Endodermal cell (in vitro differentiated cells): ENCODE data around the gene PMFBP1. TPM values are rescaled to one million over a fixed set of nuclear protein-coding genes. Genes with fewer than 3 reads are reported as not detected.
"Not testable (repeated sequence)": the region's sequence is repeated elsewhere in the genome, so short reads cannot be mapped to it uniquely, and the experiment has no call there.

ENCODE experiments used
- DNase-seq: peaks from one replicate; pipeline ENCODE4 v3.0.0-alpha.2; 2017
- H3K27ac ChIP-seq: 2 replicates; pipeline ENCODE4 v1.5.1; 2013; ENCODE audit warnings: mild to moderate bottlenecking, low read depth, low read length, moderate library complexity
- H3K27me3 ChIP-seq: 2 replicates; pipeline ENCODE4 v1.6.1; 2013; ENCODE audit warnings: mild to moderate bottlenecking, low read length, moderate library complexity; ENCODE audit not compliant: insufficient read depth, control insufficient read depth, poor library complexity, severe bottlenecking
- H3K36me3 ChIP-seq: 2 replicates; pipeline ENCODE4 v1.7.0; 2013; ENCODE audit warnings: mild to moderate bottlenecking, low read length, moderate library complexity; ENCODE audit not compliant: control insufficient read depth, insufficient read depth
- H3K4me1 ChIP-seq: one replicate; pipeline ENCODE4 v1.7.0; 2013; ENCODE audit warnings: low read length; ENCODE audit not compliant: control insufficient read depth, insufficient read depth
- H3K4me3 ChIP-seq: 2 replicates; pipeline ENCODE4 v1.5.1; 2013; ENCODE audit warnings: mild to moderate bottlenecking, low read length, moderate library complexity
- H3K9ac ChIP-seq: 2 replicates; pipeline ENCODE4 v1.6.1; 2013; ENCODE audit warnings: mild to moderate bottlenecking, low read length, moderate library complexity; ENCODE audit not compliant: poor library complexity, severe bottlenecking; ENCODE audit errors: extremely low read depth
- H3K9me3 ChIP-seq: 2 replicates; pipeline ENCODE4 v1.6.1; 2013; ENCODE audit warnings: mild to moderate bottlenecking, low read length, moderate library complexity; ENCODE audit not compliant: control insufficient read depth
- H3K27ac Mint-ChIP-seq: 2 replicates; pipeline ENCODE4 v1.8.0; 2020; ENCODE audit warnings: mixed read lengths
- H3K27me3 Mint-ChIP-seq: 2 replicates; pipeline ENCODE4 v1.8.0; 2021; ENCODE audit warnings: mild to moderate bottlenecking, mixed read lengths; ENCODE audit not compliant: insufficient read depth
- H3K36me3 Mint-ChIP-seq: 2 replicates; pipeline ENCODE4 v1.8.0; 2020; ENCODE audit warnings: low read depth, mixed read lengths
- H3K4me1 Mint-ChIP-seq: 2 replicates; pipeline ENCODE4 v1.8.0; 2020; ENCODE audit warnings: mixed read lengths
- H3K4me3 Mint-ChIP-seq: 2 replicates; pipeline ENCODE4 v1.8.0; 2020; ENCODE audit warnings: mild to moderate bottlenecking, moderate library complexity, mixed read lengths
- H3K9me3 Mint-ChIP-seq: 2 replicates; pipeline ENCODE4 v1.8.0; 2020; ENCODE audit warnings: mild to moderate bottlenecking, mixed read lengths
- WGBS, 2 experiments: methylation state at CpG; one replicate each; pipeline versions ENCODE4 v1.1.5 to v1.1.7; 2013; ENCODE audit warnings: missing lambda C conversion rate in 2 of 2, mixed read lengths in 1 of 2; ENCODE audit not compliant: insufficient coverage in 1 of 2, insufficient read length in 1 of 2; 5-methylcytosine and 5-hydroxymethylcytosine counted together
- total RNA-seq, 2 donors: library from RNA; stranded (reverse); fragmentation: NEBNext Ultra II Directional in 1 of 2; extraction: Animal tissue kit (Norgen Biotek cat#: 25700) in 1 of 2; gene quantifications; 2 replicates in 1 of 2; 3 replicates in 1 of 2; pipeline ENCODE4 v1.2.1, GENCODE V29; 2021
- TF ChIP-seq, protein P1 (sequence below): fragments of 200-600 bp; sonication (generic); conservative IDR thresholded peaks from 2 replicates; pipeline ENCODE4 v1.5.0; 2021; ENCODE audit warnings: antibody characterized with exemption, mild to moderate bottlenecking

The PMFBP1 gene
- total RNA-seq, 2 donors from 2014 or later = 2.1 to 4.1 TPM

DNA sequence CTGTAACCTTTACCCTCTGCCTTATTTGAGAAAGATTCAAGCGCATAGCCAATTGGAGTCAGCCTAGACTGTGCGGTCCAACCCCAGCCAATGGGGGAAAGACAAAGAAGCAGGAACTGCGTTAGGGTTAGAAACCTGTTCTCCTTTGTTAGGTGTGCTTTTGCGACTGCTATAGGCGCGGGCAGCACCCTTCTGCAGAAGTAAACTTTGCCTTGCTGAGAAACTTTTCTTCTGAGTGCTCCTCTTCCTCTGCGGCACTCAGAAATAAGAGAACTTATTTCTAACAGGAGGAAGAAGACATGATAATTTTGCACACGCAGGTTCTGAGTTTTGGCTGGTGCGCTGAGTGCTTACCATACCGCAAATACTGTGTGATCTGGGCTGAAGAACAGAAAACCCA is 87.5 kb downstream of the PMFBP1 start:
- DNase-seq = no peak
- Histone ChIP-seq H3K27me3 (no peaks in the 10 kb centered on the region), H3K4me3 (no peak overlapping the region), H3K27ac (no peak overlapping the region), H3K9ac (no peak overlapping the region), H3K9me3 (peaks cover 29% of the 10 kb centered on the region), H3K4me1 (no peaks in the 10 kb centered on the region), H3K36me3 (peaks cover 53% of the 10 kb centered on the region)
- H3K4me1 Mint-ChIP-seq = no peaks in the 10 kb centered on the region
- TF ChIP-seq, protein P1, sequence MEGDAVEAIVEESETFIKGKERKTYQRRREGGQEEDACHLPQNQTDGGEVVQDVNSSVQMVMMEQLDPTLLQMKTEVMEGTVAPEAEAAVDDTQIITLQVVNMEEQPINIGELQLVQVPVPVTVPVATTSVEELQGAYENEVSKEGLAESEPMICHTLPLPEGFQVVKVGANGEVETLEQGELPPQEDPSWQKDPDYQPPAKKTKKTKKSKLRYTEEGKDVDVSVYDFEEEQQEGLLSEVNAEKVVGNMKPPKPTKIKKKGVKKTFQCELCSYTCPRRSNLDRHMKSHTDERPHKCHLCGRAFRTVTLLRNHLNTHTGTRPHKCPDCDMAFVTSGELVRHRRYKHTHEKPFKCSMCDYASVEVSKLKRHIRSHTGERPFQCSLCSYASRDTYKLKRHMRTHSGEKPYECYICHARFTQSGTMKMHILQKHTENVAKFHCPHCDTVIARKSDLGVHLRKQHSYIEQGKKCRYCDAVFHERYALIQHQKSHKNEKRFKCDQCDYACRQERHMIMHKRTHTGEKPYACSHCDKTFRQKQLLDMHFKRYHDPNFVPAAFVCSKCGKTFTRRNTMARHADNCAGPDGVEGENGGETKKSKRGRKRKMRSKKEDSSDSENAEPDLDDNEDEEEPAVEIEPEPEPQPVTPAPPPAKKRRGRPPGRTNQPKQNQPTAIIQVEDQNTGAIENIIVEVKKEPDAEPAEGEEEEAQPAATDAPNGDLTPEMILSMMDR = no peak
- no peak overlapping the region for H3K27ac Mint-ChIP-seq
- WGBS, 2 experiments = 94% methylated on average over 10 of the region's 10 CpGs
- H3K36me3 Mint-ChIP-seq = peaks cover 50% of the 10 kb centered on the region
- H3K4me3 Mint-ChIP-seq = no peak overlapping the region
- no peaks in the 10 kb centered on the region for H3K27me3 Mint-ChIP-seq
- peaks cover 17% of the 10 kb centered on the region for H3K9me3 Mint-ChIP-seq

DNA sequence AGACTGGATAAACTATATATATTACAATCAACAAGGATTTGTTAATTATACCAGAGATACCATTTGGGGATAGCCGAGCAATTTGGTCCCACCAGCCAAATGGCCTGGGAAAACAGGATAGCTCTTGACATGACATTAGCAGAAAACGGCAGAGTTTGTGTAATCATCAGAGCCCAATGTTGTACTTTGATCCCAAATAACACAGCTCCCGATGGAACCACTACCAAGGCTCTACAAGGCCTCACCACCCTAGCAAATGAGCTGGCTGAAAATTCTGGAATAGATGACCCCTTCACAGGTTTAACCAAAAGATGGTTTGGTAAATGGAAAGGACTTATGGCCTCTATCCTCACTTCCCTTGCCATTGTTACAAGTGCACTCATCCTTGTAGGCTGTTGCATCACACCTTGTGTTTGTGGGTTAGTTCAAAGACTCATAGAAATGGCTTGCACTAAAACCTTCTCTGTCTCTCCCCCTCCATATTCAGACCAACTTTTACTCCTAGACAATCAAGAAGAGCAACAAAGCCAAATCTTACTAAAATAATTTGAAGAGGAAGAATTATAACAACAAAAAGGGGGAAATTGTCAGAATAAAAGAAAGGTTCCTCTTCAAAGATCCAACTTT is 88.1 kb downstream of the PMFBP1 start:
- Histone ChIP-seq H3K27ac (no peak overlapping the region), H3K9me3 (peaks cover 29% of the 10 kb centered on the region), H3K4me1 (no peaks in the 10 kb centered on the region), H3K36me3 (peaks cover 47% of the 10 kb centered on the region), H3K9ac (no peak overlapping the region), H3K27me3 (no peaks in the 10 kb centered on the region), H3K4me3 (no peak overlapping the region)
- Mint-ChIP-seq H3K4me3 (no peak overlapping the region), H3K36me3 (peaks cover 45% of the 10 kb centered on the region), H3K4me1 (no peaks in the 10 kb centered on the region), H3K9me3 (peaks cover 17% of the 10 kb centered on the region), H3K27me3 (no peaks in the 10 kb centered on the region), H3K27ac (no peak overlapping the region)
- 62 to 67% methylated on average over 3 of the region's 3 CpGs for WGBS, 2 experiments
- DNase-seq = no peak
- TF ChIP-seq, protein P1 = no peak

DNA sequence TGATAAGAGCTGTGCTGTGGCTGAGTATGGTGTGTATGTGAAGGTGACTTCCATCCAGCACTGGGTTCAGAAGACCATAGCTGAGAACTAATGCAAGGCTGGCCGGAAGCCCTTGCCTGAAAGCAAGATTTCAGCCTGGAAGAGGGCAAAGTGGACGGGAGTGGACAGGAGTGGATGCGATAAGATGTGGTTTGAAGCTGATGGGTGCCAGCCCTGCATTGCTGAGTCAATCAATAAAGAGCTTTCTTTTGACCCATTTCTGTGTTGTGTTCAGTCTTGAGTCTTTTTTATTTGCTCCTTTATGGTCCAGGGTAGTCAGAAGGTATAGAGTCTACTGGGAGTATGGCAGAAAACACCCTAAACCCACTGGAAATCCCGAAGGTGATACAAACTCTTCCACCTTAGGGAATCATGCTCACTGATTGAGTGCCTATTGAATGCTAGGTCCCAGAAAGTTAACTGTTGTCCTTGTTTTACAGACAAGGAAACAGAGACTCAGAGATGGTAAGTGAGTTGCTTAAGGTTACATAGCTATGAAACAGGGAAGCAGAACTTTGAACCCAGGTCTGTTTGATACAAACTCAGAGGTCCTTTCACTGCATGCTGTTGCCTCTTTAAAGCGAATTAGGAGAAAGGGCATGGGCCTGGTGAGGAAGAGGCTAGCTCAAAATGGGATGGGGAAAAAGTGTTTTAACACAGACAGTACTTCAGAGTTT is 94.8 kb downstream of the PMFBP1 start:
- 86% methylated on average over 1 of the region's 5 CpGs; no CpG with 5 or more reads in 1 of the 2 experiments for WGBS, 2 experiments
- H3K36me3 Mint-ChIP-seq, H3K36me3 ChIP-seq, DNase-seq, H3K27me3 ChIP-seq, H3K9me3 Mint-ChIP-seq, H3K4me1 ChIP-seq, H3K4me3 ChIP-seq, H3K4me3 Mint-ChIP-seq, H3K27me3 Mint-ChIP-seq, H3K27ac ChIP-seq, H3K27ac Mint-ChIP-seq, H3K9ac ChIP-seq, H3K9me3 ChIP-seq: not testable (repeated sequence)
- peaks cover 24% of the 10 kb centered on the region for H3K4me1 Mint-ChIP-seq

DNA sequence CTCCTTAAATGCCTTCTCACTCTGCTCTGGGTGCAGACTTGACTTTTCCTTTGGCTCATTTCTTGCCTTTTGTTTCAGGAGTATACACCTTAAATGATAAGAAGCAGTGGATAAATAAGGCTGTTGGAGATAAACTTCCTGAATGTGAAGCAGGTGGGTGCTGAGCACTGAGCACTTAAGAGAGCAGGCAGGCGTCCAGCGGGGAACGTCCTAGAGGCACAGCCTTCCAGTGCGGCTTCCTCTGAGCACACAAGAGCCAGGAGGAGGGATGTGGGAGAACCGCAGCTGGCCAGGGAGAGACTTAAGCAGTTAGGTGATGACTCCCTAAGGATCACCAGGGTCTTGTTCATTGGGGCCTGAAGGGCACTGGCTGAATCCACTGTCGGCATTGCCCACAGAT is 96.9 kb downstream of the PMFBP1 start:
- 65% methylated on average over 2 of the region's 6 CpGs; no CpG with 5 or more reads in 1 of the 2 experiments for WGBS, 2 experiments

More for the DNA sequence above, 96.9 kb downstream of the PMFBP1 start:
- not testable (repeated sequence) for H3K4me3 Mint-ChIP-seq, DNase-seq, H3K9me3 ChIP-seq, H3K9me3 Mint-ChIP-seq, H3K27me3 Mint-ChIP-seq, H3K27ac ChIP-seq, H3K27ac Mint-ChIP-seq, H3K27me3 ChIP-seq, H3K4me1 ChIP-seq, H3K9ac ChIP-seq, H3K36me3 ChIP-seq, H3K4me3 ChIP-seq, H3K36me3 Mint-ChIP-seq
- peaks cover 24% of the 10 kb centered on the region for H3K4me1 Mint-ChIP-seq
